ENCODE data around the gene UROC1. TPM values are rescaled to one million over a fixed set of nuclear protein-coding genes. Genes with fewer than 3 reads are reported as not detected.

UROC1 gene
- total and polyA plus RNA-seq, 2 of the 13 experiments (the other 11 are each of a cell fraction or from before 2014, with no cell fraction given) = 0.71 to 1.3 TPM

- TF ChIP-seq FLYWCH1 (CRISPR knock-in tag; IDR thresholded peaks at IDR 0.05) (no peak), ZBTB14 (CRISPR knock-in tag; IDR thresholded peaks at IDR 0.05) (no peak), ZNF577 (CRISPR knock-in tag; IDR thresholded peaks at IDR 0.05; ENCODE audit: borderline replicate concordance, low read depth) (no peak), ZNF251 (CRISPR knock-in tag; IDR thresholded peaks at IDR 0.05) (no peak), KMT2B (CRISPR knock-in tag; IDR thresholded peaks at IDR 0.05) (no peak), KDM6A (CRISPR knock-in tag; IDR thresholded peaks at IDR 0.05; ENCODE audit: low read depth) (no peak), ZNF12 (CRISPR knock-in tag; IDR thresholded peaks at IDR 0.05) (no peak), KDM1A (CRISPR knock-in tag; IDR thresholded peaks at IDR 0.05) (no peak), ZIK1 (CRISPR knock-in tag; IDR thresholded peaks at IDR 0.05; ENCODE audit: borderline replicate concordance, low read depth) (no peak), ZNF468 (CRISPR knock-in tag; IDR thresholded peaks at IDR 0.05) (no peak), ZSCAN9 (CRISPR knock-in tag; IDR thresholded peaks at IDR 0.05; ENCODE audit: borderline replicate concordance) (no peak), REPIN1 (CRISPR knock-in tag; IDR thresholded peaks at IDR 0.05; ENCODE audit: borderline replicate concordance, low read depth) (no peak), BRD4 (CRISPR knock-in tag; IDR thresholded peaks at IDR 0.05) (no peak)
These were observed 2.2 kb upstream of the UROC1 start (continued) for GRCh38 chr3:126519506-126520455.
